Tibial nerve (tissue), 3 donors: ENCODE data around the gene NAA38.
A peak's percentile ranks its signal among the peaks of the same experiment; 100 is the strongest.

Experiments
- CTCF ChIP-seq, 5 experiments: fragments of 200-600 bp in 3 of 5; fragments of 450-650 bp in 2 of 5; sonication (generic) in 3 of 5; IDR thresholded peaks; one replicate each; pipeline ENCODE4 v1.5.1; 2016 to 2019; ENCODE audit warnings: antibody characterized with exemption in 5 of 5, mild to moderate bottlenecking in 3 of 5, moderate library complexity in 2 of 5
- POLR2A ChIP-seq, 2 donors: fragments of 450-650 bp; IDR thresholded peaks; one replicate each; pipeline ENCODE4 v1.6.1; 2017; ENCODE audit warnings: antibody characterized with exemption in 2 of 2, mild to moderate bottlenecking in 2 of 2, moderate library complexity in 2 of 2

- TF ChIP-seq CTCF (IDR thresholded peaks at IDR 0.05), result peak in 1 of 5 experiments; percentile 25
- peak in 1 of 2 donors; percentile 59 for TF ChIP-seq POLR2A (IDR thresholded peaks at IDR 0.05)
Measured at GRCh38 chr17:7887482-7888183, 30.3 kb upstream of the NAA38 start.
